ENCODE data around the gene MBTPS1.

The MBTPS1 gene

DNA sequence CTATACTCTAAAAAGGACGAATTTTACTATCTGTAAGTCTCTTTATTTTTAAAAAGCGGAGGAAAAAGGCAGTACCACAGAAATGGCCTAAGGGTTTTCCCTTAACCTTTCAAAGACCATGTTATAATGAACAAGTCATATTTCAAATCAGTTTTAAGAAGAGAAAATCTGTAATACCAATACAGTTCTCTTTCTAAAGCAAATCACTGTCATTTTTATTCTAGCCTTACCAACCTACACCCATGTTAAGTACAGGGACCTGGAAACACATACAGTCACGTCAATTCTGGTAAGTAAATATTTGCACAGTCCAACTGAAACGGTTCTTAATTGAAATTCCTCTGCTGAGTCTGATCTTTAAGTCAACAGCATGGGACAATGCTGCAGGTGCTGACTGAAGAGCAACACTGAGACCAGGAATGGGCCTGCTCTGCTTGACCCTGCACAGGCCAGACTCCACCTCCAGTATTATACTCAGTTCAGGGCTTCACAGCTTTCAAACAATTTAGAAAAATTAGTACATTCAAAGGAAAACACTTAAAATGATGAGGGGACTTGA is 20.2 kb downstream of the MBTPS1 start:
- no peaks in the 10 kb centered on the region for H3K4me1 ChIP-seq (ENCODE audit: insufficient read depth, low read length, poor library complexity, severe bottlenecking)
- no peak overlapping the region for H2AFZ ChIP-seq (ENCODE audit: low read length)
- H3K36me3 ChIP-seq (ENCODE audit: insufficient read depth, low read length) = peaks cover 91% of the 10 kb centered on the region
- H4K20me1 ChIP-seq (ENCODE audit: insufficient read depth, low read length, poor library complexity, severe bottlenecking) = peaks cover under 1% of the 10 kb centered on the region
- no peak overlapping the region for H3K4me3 ChIP-seq (ENCODE audit: low read length, poor library complexity, severe bottlenecking)
- no peaks in the 10 kb centered on the region for H3K9me2 ChIP-seq (replicated peaks; ENCODE audit: low read depth, low read length)
- H3K4me2 ChIP-seq (ENCODE audit: low read depth, low read length, poor library complexity, severe bottlenecking) = no peak overlapping the region
- H3K9me3 ChIP-seq (ENCODE audit: insufficient read depth, low read depth, low read length) = no peaks in the 10 kb centered on the region
- H3K9ac ChIP-seq (ENCODE audit: low read depth, low read length, poor library complexity, severe bottlenecking) = no peak overlapping the region
- H3K79me2 ChIP-seq (ENCODE audit: insufficient read depth, low read length) = peaks cover 23% of the 10 kb centered on the region; the same call in 1 of the 2 replicates
- no peaks in the 10 kb centered on the region for H3K27me3 ChIP-seq (ENCODE audit: insufficient read depth, low read length, poor library complexity, severe bottlenecking)
- no peak for TF ChIP-seq EZH2phosphoT487 (IDR thresholded peaks at IDR 0.05; ENCODE audit: borderline replicate concordance)
- TF ChIP-seq, protein P1, sequence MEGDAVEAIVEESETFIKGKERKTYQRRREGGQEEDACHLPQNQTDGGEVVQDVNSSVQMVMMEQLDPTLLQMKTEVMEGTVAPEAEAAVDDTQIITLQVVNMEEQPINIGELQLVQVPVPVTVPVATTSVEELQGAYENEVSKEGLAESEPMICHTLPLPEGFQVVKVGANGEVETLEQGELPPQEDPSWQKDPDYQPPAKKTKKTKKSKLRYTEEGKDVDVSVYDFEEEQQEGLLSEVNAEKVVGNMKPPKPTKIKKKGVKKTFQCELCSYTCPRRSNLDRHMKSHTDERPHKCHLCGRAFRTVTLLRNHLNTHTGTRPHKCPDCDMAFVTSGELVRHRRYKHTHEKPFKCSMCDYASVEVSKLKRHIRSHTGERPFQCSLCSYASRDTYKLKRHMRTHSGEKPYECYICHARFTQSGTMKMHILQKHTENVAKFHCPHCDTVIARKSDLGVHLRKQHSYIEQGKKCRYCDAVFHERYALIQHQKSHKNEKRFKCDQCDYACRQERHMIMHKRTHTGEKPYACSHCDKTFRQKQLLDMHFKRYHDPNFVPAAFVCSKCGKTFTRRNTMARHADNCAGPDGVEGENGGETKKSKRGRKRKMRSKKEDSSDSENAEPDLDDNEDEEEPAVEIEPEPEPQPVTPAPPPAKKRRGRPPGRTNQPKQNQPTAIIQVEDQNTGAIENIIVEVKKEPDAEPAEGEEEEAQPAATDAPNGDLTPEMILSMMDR (conservative IDR thresholded peaks at IDR 0.05; ENCODE audit: low read length) = no peak
- no peaks in the 10 kb centered on the region for H3F3A ChIP-seq (ENCODE audit: low read depth)

- H3K27me3 ChIP-seq (ENCODE audit: insufficient read depth, low read length, poor library complexity, severe bottlenecking) = no peaks in the 10 kb centered on the region
- H3K9me2 ChIP-seq (replicated peaks; ENCODE audit: low read depth, low read length) = no peaks in the 10 kb centered on the region
- H3K4me3 ChIP-seq (ENCODE audit: low read length, poor library complexity, severe bottlenecking) = no peak overlapping the region
- H4K20me1 ChIP-seq (ENCODE audit: insufficient read depth, low read length, poor library complexity, severe bottlenecking) = no peaks in the 10 kb centered on the region
- TF ChIP-seq, protein P1 (conservative IDR thresholded peaks at IDR 0.05; ENCODE audit: low read length) = no peak
- no peak for TF ChIP-seq EZH2phosphoT487 (IDR thresholded peaks at IDR 0.05; ENCODE audit: borderline replicate concordance)
- H3K4me2 ChIP-seq (ENCODE audit: low read depth, low read length, poor library complexity, severe bottlenecking) = no peak overlapping the region
- no peaks in the 10 kb centered on the region for H3K4me1 ChIP-seq (ENCODE audit: insufficient read depth, low read length, poor library complexity, severe bottlenecking)
- peaks cover 19% of the 10 kb centered on the region; the same call in 1 of the 2 replicates for H3K79me2 ChIP-seq (ENCODE audit: insufficient read depth, low read length)
- no peak overlapping the region for H2AFZ ChIP-seq (ENCODE audit: low read length)
- H3K9me3 ChIP-seq (ENCODE audit: insufficient read depth, low read depth, low read length) = no peaks in the 10 kb centered on the region
- peaks cover 92% of the 10 kb centered on the region for H3K36me3 ChIP-seq (ENCODE audit: insufficient read depth, low read length)
- no peaks in the 10 kb centered on the region for H3F3A ChIP-seq (ENCODE audit: low read depth)
- H3K9ac ChIP-seq (ENCODE audit: low read depth, low read length, poor library complexity, severe bottlenecking) = no peak overlapping the region
These were observed 21.3 kb downstream of the MBTPS1 start for GRCh38 chr16:84095466-84095865.

DNA sequence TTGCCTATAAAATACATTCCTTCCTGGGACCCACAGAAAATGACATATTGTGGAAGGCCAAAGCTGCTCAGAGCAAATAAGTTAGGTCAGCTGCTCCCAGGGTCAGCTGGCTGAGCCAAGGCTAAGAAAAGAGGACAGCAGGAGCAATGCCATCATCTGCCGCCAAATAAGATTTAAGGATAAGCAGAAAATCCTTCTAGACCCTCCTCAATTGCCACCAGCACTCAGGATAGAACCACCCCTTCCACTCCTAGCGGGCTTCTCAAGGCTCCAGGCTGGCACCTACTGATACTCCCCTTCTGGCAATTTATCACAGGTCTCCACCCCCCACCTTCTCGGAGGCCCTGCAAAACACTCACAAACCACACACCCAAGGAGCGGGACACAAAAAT is 22.9 kb downstream of the MBTPS1 start:
- H3K36me3 ChIP-seq (ENCODE audit: insufficient read depth, low read length) = peaks cover 92% of the 10 kb centered on the region
- H3K4me1 ChIP-seq (ENCODE audit: insufficient read depth, low read length, poor library complexity, severe bottlenecking) = peaks cover 7% of the 10 kb centered on the region
- no peak overlapping the region for H2AFZ ChIP-seq (ENCODE audit: low read length)
- H3K9me3 ChIP-seq (ENCODE audit: insufficient read depth, low read depth, low read length) = no peaks in the 10 kb centered on the region
- peaks cover 13% of the 10 kb centered on the region; the same call in 1 of the 2 replicates for H3K79me2 ChIP-seq (ENCODE audit: insufficient read depth, low read length)
- no peaks in the 10 kb centered on the region for H4K20me1 ChIP-seq (ENCODE audit: insufficient read depth, low read length, poor library complexity, severe bottlenecking)
- H3K9ac ChIP-seq (ENCODE audit: low read depth, low read length, poor library complexity, severe bottlenecking) = no peak overlapping the region
- H3K4me3 ChIP-seq (ENCODE audit: low read length, poor library complexity, severe bottlenecking) = no peak overlapping the region
- TF ChIP-seq, protein P1 (conservative IDR thresholded peaks at IDR 0.05; ENCODE audit: low read length) = no peak
- no peaks in the 10 kb centered on the region; the same call in 1 of the 2 replicates for H3F3A ChIP-seq (ENCODE audit: low read depth)
- no peaks in the 10 kb centered on the region for H3K9me2 ChIP-seq (replicated peaks; ENCODE audit: low read depth, low read length)
- H3K4me2 ChIP-seq (ENCODE audit: low read depth, low read length, poor library complexity, severe bottlenecking) = no peak overlapping the region
- no peaks in the 10 kb centered on the region for H3K27me3 ChIP-seq (ENCODE audit: insufficient read depth, low read length, poor library complexity, severe bottlenecking)

Data from Loucy (cell line).